ENCODE results near the gene GRIK5.

Gene GRIK5

DNA sequence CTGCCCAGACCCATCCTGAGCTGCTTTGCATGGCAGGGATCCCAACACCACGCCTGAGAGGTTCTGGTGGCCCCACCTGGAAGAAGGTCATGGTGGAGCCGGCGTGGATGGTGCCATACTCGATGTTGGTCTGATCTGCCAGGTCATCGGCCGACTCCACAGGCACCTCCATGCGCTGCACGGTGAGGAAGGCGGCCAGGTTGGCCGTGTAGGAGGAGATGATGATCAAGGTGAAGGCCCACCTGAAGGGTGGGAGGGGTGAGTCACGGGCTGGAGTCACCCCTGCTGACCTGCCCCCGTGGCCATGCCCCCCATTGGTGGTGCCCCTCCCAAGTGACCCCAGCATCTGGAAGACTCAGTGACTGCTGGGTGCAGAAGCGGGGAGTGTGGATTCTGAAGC is 63.4 kb downstream of the GRIK5 start:
- DNase-seq, result no peak

DNA sequence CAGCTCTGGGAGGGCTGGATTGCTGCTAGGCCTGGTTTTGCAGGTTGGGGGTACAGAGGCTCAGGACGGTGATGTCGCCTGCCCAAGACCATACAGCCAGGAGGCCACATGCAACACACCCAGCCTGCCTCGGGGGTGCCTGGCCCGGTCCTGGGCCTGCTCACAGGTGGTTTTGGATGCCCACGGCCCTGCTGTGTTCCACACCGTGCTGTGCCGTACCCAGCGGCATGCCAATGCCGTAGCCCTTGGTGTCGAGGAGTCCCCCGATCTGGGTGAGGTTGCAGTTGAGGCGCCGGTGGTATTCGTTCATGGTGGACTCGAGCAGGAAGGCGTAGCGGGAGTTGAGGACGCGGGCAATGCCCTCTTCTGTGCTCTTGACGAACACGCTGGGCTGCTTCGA is 64.5 kb downstream of the GRIK5 start:
- no peak for DNase-seq

DNA sequence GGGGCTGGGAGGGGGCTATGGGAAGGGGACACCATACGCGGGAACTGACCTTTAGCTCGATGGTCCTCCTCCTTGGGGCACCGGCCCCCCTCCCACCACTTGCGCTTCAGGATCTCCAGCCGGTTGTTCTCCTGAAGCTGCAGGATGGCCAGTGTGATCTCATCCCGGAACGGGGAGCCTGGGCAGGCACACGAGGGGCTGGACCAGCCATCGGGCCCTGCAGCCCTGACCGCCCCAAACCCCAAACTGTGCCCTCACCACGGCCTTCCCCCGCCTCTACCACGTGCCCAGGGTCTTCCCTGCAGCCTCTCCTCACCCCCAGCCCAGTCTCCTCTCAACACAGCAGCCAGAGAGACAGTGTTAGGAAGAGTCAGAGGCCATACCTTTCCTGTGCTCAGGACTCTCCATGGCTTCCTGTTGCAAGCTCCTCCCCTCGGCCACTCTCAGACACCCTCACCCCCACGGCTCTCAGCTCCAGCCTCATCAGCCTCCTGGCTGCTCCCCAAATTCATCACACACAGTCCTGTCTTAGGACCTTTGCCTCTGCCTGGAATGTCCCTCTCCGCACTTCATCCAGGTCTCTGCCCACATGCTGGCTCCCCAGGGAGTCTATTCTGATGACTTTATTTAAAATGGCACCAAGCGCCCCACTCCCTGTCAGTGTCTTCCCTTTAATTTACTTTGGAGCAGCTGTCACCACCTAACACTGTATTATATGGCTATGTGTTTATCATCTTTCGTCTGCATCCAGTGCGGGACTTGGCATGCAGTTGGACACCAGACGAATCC is 66.3 kb downstream of the GRIK5 start:
- peak; percentile 18 for DNase-seq

DNA sequence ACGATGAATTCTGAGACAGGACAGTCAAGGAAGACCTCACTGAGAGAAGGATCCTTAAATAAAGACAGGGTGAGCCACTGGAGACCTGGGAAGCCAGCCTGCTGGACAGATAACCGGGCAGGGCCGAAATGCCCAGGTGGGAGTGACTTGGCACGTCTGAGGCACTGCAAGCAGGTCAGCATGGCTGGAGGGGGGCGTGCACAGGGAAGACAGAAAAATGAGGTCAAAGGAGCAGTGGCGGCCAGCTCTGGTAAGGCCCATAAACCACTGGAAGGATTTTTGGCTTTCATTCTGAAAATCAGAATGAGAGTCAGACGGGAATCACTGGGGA is 70.2 kb downstream of the GRIK5 start:
- DNase-seq, result no peak

DNA sequence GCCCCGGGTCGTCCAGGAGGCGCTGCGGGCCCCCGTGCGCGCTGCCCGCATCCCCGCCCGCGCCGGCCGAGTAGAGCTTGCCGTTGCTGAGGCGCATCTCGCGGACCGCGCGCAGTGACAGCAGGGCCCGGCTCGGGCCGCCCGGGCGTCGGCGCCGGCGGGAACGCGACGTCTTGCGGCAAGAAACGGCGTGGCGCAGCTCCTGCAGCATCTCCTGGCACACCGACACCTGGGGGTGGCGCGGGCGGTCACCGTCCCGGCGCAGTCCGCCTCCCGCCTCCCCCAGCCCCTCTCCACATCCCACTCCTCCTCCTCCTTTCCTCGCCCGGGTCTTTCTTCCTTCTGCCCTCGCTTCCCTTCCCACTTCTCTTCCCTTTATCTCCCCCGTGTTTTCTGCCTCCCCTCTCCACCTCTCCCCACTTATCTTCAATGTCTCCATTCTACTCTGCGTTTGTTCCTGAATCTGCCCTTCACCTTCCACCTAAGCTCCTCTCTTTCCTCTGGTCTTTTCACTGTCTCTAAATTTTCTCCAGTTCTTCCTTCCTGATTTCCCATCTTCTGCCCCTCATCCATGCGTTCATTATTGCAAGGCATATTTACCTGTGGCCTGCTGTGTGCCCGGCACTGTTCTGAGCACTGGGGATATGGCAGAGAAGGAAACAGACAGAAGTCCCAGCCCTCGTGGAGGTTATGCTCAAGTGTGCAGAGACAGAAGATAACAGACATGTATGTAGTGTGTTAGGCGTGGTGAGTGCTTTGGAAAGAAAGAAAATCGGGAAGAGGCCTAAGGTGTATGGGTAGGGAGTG is 70.7 kb downstream of the GRIK5 start:
- DNase-seq, result no peak

DNA sequence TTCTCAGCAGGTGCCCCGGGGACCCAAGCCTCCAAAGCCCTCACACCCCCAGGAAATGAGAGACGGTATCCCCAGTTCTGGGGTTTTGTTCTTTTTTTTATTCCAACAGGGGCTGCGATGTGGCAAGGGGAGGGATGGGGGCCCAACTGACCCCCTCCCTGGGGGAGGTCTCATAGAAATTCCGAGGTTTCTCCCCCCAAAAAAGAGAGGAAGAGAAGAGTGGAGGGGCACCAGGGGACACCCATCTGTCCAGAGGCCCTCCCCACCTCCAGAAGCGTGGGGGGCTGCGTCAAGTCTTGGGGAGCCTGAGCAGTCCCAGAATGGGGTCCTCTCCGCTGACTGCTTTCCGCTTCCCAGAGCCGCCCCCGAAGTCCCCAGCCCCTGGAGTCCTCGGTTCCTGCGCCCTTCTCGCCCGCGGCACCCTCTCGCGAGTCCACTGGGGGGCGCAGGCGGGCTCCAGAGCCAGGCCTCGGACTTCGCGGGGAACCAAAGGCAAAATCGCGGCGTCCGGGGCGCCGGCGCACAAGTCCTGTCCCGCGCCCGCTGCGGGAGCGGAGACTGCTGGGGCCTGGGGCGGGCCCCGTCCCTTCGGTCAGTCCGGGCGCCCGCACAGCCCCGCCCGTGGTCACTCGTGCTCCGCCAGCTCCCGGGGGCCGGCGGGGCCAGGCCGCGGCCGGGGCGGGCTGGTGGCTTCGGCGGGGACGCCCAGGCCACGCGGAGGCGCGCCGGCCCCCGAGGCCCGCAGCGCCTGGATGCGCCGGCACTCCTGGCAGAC is 71.6 kb downstream of the GRIK5 start:
- peak; percentile 84 for DNase-seq

DNA sequence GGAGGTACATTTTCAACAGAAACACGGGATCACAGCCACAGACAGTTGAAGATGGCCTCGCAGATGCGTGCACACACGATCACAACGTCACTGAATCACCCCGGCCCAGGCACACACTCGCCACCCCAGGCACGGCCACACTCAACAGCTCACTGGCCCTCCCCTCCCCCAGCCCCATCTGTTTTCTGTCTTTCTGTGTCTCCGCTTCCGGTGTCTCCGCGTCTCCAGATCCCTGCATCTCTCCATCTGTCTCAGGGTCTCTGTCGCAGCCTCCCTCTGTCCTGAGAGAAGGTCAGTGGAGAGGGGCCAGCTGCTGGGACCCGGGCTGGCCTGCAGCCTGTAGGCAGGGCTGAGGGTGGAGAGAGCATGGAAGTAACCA is 72.2 kb downstream of the GRIK5 start:
- no peak for DNase-seq

DNA sequence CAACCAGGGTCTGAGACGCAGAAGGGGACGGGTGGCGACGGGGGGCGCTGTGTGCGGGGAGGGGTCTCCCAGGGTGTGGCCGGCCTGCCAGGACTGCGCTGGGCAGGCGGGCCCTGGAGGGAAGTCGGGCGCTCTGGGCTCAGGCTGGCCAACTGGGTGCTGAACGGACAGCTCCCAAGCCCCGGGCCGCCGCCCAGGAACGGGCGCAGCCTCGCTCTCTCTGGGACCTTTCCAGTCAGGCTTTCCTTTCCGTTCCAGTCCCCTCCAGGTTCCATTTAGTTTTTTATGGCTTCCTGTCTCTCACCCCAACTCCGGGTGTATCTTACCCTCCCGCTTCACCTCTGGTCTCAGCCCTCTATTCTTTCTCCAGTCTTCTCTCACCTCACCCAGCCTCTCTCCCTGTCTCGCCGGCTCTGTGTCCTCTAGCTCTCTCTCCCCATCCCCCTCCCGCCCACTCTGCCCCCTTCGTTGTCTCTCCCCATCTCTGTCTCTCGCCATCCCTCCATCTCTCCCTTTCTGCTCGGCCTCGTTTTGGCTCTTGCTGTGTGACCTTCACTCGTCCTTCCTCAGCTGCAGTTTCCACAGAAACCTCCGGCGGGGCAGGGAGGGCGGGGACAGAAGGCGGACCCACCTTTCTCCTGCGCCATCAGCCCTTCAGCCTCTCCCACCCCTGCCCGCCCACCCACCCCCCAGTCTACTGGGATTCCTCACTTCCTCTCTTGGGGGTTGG is 72.7 kb downstream of the GRIK5 start:
- peak; percentile 87 for DNase-seq

DNA sequence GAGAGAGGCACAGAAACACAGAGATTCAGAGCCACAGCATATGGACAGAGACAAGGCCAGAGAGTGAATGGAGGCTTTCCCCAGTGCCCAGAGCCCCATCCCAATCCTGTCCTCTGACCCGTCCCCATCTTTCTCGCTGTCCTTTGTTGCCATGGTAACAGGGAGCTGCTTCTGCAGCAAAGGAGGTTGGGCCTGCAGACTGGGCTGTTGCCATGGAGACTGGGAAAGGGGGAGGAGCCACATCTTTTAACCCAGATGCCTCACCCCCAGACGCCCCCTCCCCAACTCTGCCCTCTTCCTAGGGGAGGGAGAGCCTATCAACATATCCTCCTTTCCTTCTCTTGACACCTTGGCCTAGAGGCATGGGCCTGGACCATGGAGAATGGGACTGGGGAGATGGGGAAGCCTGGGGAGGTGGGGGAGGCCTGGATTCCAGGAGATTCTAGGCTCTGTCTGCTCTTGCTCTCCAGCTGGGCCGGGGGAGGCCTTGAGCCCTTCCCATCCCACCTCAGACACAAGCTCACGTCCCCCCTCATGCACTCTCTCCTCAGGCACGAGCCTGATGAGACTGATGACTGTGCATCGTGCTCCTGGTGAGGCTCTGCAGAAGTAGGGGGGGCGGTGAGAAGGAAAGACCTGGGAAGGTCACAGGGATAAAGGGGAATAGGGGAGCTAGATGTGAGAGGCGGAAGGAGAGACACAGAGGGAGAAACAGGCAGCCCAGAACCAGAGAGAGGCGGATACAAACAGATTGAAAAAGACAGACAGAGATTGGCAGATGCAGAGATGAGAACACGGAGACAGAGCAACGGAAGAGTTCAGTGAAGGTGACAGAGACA is 73.8 kb downstream of the GRIK5 start:
- DNase-seq, result peak; percentile 63

DNA sequence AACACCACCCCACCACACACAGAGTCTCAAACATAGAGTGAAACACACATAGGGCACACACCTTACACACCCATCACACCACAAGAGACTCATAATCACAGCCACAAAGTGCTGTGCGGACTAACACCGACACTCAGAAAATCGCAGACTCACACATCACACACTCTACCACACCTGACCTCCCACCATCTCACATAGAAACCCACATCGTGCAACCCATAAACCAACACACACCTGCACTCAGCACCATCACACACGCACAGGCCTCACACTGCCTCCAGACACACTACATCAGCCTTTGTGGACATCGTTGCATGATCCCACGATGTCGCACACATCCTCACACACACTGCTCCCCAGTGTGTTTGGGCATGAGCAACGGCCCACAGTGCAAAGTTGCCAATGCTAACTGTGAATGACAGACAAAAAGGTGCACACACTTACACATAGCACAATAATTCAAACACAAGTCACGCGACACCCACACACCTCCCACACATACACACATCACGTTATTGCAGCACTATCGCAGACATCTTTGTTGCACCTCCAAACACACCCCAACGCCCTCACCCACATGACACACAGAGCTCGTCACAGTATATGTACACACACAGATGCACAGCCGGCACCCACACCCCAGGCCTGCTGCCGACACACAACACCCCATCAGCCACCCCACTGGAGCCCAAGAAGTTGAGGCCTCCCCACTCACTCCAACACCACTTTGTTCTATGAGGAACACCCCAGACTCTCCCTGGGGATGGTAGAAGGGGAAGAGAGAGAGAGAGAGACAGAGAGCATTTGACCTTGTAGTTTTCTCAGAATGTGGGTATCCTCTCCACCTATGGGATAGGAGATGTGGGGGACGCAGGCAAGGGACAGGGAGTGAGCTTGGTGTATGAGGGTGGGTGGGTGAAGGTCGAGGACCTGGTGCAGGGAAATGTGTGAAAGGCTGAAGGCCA is 74.7 kb downstream of the GRIK5 start:
- no peak for DNase-seq

DNA sequence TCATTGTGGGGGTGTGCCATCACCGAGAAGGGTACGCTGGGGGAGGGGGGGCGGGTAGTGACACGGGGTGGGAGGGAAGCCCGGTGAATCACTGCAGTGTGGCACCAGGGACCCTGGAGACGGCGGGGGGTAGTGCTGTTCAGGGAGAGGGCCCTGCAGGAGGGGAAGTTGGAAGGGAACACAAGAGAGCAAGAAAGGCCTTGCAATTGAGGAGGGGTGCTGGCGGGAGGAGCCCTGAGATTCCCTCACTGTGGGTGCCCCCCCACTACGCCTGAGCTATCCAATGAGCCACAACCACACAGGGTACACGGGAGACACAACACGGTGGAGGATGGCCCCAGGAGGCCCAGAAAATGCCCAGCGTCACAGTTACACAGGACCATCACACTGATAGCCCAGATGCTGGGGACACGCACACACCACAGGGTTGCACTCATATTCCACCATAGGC is 75.5 kb downstream of the GRIK5 start:
- peak; percentile 4 for DNase-seq

DNA sequence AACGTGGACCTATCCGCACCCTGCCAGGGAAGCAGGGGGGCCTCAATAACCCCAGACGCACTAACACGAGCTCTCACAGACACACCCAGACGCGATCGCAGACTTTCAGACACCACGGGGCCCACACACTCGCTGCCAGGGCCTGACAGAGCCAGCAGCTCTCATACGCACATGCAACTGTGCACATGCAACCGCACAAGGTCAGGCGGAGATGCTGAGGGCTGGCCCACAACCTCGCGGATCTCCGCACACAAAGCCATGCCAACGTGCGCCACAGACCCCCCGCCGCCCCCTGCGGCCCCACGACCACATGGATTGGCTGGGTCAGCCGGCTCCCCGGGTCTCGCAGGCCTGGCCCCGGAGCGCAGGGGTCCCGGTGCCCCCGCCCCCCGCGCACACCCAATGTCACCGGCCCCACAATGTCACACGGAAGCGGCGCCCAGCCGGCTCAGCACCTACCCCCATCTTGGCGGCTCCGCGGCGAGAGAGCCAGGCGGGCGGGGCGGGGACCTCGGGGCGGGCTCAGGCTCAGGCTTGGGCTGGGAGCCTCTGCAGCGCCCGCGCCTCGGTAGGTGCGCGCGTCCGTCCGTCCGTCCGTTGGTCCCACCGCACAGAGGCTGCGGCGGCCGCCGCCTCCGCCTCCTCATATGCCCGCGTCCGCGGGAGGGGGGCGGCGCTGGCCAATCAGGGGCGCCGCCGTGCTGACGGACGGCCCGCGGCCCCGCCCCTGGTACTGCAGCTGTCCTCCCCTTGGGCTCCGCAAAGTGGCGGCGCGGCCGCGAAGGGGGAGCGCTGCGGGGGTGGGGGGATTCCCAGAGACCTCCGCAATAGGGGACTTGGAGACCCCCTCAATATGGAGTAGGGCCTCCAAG is 76.2 kb downstream of the GRIK5 start, which contains the start of gene ATP1A3:
Gene ATP1A3, minus strand, starts transcription at position 619 of the 872 bp plus-strand sequence. Its CDS starts 154 bp downstream, at position 465.
- peak; percentile 97 for DNase-seq

DNA sequence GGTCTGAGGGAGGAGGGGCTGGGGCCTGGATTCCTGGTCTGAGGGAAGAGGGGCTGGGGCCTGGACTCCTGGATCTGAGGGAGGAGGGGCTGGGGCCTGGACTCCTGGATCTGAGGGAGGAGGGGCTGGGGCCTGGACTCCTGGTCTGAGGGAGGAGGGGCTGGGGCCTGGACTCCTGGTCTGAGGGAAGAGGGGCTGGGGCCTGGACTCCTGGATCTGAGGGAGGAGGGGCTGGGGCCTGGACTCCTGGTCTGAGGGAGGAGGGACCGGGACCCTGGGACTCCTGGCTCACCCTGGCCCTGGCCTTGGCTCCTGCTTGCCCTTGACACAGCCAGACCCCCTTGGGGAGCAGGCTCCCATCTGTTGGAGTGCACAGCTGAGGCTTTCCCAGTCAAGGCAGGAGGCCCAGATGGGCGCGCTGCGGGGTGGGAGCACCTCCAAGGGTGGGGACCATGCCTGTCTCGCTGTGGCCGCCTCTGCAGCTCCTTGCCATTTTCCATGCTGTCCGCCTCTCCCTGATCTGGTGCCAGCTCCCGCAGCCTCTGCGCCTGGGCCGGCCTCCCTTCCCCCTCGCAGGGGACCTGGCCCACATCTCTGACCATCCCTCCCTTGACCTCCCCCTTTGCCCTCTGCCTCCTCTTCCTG is 78.0 kb downstream of the GRIK5 start:
- DNase-seq, result peak; percentile 11

DNA sequence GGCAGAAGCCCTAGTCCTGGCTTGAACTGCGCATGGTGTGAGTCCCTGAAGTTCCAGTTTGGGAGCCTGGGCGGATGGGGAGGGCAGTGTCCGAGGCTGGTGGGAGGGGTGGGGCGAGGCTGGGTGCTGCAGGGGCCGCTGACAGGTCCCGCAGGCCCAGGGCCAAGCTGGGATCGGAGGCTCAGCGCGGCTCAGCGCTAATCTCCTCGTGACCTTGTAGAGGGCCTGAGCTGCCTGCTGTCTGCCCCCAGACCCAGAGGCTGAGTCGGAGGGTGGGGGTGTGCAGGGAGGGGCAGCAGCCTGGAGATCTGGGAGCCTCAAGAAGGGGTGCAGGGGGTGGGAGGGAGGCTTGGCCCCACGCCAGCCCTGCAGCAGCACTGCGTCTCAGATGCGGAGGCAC is 79.0 kb downstream of the GRIK5 start:
- peak; percentile 13 for DNase-seq

DNA sequence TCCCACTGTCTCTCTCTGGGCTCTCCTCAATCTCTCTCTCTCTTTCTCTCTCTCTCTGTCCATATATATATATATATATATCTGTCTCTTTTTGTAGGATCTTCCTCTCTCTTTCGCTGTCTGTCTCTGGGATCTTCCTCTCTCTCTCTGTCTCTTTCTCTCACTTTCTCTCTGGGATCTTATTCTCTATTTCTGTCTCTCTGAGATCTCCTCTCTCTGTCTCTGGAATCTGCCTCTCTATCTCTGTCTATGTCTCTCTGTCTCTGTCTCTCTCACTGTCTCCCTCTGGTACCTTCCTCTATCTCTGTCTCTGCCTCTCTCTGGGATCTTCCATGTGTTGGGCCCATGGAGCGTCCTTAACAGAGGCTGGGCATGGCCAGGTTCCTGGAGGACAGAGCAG is 79.4 kb downstream of the GRIK5 start:
- no peak for DNase-seq

DNA sequence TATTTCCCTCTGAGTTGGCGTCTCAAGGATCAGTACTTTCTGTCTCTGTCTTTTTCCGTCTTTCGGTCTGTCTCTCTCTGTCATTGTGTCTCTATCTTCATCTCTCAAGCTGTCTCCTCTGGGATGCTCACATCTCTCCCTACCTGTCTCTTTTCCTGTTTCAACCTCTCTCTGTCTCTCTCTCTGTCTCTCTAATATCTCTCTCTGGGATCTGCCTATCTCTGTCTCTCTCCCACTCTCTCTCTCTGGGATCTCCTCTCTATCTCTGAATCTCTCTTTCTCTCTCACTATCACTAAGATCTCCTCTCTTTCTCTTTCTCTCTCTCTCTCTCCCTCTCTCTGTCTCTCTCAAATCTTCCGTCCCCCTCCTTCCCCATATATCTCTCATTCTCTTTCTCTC is 80.0 kb downstream of the GRIK5 start:
- DNase-seq, result no peak

DNA sequence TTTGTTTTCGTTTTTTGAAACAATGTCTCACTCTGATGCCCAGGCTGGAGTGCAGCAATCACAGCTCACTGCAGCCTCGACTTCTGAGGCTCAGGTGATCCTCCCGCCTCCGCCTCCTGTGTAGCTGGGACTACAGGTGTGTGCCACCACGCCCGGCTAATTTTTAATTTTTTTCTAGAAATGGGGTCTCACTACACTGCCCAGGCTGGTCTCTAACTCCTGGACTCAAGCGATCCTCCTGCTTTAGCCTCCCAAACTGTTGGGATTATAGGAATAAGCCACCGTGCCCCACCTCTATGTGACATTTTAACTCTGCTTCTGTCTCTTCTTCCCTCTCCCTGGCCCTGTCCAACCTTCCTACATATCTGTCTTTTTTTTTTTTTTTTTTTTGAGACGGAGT is 81.1 kb downstream of the GRIK5 start:
- DNase-seq, result no peak

DNA sequence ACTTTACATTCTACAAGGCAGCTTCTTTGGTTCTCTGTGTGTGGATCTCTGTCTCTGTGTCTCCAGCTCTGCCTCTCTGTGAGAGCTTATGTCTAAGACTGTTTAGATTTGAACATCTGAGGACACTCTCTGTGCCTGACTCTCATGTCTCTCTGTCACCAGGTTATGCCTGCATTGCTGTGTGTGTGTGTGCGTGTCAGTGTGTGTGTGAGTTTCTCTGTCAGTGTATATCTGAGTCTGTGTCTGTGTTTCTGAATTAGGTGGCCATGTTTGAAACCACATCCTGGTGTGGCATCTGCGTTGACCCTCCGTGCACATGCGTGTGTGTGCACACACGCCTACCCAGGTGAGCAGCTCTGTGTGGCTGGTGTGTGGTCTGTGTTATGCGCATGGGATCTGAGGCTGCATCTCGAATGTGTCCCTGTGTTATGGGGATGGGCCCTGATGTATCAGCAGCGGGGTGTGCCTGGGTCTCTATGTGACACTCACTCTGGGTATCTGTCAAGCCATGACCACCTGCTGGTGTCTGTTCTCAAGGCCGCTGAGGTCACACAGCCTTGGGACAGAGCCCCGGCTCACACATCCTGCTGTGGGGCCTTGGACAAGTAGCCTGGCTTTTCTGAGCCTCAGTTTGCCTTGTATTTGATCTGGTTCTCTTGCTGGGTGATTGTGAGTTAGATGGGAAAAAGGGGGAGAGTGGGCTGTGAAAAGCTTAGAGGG is 82.7 kb downstream of the GRIK5 start:
- DNase-seq, result peak; percentile 1

All from 8988T (cell line).